SKM-1 (cell line): ENCODE data around the gene TNP2.
A peak's percentile ranks its signal among the peaks of the same experiment; 100 is the strongest.

Experiments
- DNase-seq: peaks from one replicate; lab custom pipeline; 2025; ENCODE audit not compliant: unreplicated experiment; lab: John Stamatoyannopoulos, UW

TNP2 gene

DNA sequence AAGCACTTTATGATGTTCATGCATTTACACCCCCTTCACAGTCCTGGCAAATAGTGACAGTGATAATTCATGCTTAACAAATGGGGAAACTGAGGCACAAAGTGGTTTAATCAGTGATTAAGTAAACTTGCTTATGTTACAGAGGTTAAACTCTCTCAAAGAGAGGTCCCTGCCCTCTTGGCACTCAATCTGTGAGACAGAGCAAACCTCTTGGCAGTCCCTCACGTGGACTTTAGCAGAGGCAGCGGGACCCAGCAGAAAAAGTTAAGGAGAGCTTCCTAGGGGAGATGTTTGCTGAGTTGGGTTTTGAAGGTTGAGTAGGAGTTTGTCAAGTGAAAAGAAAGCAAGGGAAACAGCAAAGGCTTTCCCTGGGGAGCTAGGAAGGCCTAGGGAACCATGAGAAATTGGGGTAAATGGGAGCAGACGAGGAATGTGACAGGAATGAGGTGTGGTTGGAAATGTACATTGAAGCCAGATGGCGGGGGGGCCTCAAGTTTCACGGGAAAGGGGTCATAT, 23.8 kb downstream of the TNP2 start:
- DNase-seq = no peak

DNA sequence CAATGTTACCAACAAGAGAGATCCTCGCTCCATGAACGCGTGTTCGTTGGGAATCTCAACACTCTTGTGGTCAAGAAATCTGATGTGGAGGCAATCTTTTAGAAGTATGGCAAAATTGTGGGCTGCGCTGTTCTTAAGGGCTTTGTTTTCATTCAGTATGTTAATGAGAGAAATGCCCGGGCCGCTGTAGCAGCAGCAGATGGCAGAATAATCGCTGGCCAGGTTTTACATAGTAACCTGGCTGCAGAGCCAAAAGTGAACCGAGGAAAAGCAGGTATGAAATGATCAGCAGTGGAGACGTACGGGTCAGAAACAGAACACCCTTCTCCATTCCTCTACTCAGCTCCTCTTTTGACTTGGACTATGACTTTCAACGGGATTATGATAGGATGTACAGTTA, 26.5 kb downstream of the TNP2 start:
- DNase-seq = no peak

DNA sequence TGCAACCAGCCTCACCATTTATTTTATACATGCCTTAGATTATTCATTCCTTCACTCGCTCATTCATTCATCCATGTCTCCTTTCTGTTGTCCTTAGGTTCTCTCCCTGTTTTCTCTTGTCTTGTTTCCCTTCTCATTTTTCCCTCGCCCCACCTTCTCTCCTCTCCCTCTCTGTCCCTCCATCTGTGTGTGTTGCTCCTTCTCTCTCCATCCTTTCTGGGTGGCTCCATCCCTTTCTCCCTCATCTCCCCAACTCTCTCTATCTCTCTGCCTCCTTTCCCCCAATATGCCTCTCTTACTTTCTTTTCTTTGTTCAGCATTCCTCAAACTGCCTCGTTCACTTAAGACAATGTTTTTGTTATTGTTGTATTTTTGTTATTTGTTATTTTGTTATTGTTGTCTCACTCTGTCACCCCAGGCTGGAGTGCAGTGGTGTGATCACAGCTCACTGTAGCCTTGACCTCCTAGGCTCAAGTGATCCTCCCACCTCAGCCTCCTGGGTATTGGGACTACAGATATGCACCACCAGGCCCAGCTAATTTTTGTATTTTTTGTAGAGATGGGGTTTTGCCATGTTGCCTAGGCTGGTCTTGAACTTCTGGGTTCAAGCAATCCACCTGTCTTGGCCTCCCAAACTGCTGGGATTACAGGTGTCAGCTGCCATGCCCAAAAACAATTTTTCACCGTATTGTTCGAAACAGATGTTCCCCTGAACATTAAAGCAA, 27.5 kb downstream of the TNP2 start:
- no peak for DNase-seq

DNA sequence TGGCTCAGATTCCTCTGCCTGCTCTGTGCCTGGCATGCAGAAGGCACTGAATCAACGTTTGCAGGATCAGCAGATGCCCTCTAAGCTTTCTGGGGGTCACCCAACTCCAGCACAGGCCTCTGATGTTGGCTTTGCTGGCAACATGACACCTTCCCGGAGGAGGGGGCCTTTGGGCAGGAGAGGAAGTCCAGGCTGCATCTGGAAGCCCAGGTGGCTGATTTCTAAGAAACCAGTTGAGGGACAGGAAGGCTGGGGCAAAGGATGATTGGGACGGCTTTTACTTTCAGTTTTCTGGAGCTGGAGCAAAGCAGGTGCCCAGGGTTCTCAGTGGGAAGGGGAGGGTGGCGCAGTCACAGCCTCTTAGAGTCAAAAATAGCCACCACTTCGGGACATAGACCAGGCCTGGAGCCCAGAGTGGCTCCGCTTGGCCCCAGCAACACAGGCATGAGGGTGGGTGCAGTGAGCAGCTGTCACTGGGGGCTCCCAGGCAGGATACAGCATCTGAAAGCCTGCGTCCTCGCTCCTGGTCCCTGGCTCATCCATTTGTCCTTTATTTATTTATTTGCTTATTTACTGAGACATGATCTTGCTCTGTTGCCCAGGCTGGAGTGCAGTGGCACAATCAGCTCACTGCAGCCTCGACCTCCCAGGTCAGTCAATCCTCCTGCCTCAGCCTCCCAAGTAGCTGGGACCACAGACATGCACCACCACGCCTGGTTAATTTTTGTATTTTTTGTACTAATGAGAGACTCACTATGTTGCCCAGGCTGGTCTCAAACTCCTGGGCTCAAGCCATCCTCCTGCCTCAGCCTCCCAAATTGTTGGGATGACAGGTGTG, 28.3 kb downstream of the TNP2 start:
- DNase-seq = no peak

DNA sequence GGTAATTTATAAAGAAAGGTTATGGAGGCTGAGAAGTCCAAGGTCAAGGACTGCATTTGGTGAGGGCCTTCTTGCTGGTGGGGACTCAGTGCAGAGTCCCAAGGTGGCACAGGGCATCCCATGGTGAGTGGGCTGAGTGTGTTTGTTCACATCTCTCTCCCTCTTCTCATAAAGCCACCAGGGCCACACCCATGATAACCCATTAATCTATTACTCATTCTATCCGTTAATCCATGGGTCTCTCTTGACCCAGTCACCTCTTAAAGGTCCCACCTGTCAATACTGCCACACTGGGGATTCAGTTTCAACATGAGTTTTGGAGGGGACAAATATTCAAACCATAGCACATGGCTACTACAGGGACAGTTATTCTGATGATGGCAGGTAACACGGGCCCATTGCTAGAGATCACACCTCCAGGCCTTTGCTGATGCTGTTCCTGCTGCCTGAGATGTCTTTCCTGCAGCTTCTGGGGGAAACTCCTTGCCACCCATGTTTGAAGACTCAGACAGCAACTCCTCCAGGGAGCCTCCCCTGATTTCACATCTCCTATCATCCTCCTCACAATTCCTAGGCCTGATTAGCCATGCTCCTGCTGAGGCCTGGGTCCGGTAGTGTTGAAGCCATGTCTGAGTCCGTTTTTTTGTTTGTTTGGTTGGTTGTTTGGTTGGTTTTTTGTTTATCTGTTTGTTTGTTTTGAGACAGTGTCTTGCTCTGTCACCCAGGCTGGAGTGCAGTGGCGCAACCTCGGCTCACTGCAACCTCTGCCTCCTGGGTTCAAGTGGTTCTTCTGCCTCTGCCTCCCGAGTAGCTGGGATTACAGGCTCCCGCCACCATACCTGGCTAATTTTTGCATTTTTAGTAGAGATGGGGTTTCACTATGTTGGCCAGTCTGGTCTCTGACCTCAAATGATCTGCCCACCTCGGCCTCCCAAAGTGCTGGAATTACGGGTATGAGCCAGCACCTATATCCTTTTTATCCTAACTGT, 29.2 kb downstream of the TNP2 start:
- no peak for DNase-seq

DNA sequence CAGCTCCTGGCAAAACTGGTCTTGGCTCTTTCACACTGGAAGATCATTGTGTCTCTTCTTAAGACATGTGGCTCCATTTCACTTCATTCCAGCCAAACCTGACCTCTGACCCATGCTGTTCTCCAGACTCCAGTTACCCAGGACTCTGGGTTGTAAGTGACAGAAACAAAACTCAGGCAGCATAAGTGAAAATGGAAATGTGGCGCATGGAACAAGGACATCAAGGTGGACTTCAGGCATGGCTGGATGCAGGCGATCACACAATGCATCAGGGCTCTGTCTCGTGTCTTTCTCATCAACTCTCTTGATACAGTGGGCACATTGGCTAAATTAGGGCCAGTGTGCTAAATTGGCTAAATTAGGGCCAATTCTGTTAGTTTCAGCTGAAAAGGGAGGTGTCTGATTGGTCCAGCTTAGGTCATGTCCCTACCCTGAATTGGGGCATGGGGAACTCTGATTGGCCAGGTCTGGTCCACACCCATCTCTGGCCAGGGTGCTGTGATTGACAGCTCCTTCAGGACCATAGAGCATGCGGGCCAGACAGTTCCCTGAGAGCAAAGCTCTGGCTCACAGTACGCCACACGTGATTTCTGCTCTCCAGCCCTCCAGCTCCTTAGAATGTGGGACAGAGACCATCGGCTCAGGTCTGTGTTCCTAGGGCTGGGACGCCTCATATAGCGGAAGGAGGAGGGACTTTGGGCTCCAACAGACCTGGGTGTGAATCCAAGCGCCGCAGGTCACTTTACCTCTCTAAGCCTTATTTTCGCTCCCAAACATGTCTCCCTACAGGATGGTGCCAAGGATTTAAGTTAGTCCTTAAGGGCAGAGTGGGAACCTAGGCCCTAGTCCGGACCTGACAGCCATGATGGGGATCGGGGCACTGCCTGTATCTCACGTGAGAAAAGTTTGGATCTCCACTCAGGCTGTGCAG, 30.6 kb downstream of the TNP2 start:
- DNase-seq = no peak

DNA sequence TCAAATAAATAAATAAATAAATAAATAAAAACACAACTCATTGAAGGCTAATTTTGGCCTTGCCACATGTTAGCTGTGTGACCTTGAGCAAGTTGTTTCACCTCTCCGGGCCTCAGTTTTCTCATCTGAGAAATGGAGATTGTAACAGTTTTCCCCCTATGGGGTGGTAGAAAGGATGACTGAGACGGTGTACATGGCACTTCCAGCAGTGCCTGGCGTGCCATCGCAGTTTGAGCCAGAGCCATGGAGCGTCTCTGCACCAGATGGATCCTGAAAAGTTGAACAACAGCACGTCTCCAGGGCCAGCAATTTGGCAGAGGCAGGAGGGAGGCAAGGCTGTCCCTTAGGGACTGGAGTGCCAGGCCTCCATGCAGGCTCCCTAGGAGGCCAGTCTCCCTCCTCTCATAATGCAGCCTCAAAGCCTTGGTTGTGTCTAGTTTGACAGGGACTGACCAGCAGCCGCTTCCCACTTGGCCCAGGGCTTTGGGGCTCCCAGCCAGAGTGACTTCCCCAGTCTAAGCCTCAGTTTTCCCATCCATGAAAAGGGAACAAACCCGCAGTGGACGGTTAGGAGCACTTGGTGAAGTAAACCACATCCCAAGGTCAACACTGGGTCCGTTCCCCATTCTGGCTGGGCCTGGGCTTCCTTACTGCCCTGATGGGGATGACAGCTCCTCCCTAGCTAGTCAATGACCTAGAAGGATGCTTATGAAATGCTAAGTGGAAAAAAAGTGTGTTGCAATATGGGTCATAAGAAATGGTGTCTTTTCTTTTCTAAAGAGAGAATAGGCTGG, 32.5 kb downstream of the TNP2 start:
- peak; percentile 95 for DNase-seq

DNA sequence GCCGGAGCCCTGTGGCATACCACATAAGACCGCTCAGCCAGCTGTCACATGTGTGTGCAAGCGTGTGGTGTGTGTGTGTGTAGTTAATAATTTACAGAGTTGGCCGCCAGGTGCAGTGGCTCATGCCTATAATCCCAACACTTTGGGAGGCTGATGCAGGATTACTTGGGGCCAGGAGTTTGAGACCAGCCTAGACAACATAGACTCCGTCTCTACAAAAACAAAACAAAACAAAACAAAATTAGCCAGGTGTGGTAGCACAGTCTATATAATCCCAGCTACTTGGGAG, 33.5 kb downstream of the TNP2 start:
- DNase-seq = no peak

DNA sequence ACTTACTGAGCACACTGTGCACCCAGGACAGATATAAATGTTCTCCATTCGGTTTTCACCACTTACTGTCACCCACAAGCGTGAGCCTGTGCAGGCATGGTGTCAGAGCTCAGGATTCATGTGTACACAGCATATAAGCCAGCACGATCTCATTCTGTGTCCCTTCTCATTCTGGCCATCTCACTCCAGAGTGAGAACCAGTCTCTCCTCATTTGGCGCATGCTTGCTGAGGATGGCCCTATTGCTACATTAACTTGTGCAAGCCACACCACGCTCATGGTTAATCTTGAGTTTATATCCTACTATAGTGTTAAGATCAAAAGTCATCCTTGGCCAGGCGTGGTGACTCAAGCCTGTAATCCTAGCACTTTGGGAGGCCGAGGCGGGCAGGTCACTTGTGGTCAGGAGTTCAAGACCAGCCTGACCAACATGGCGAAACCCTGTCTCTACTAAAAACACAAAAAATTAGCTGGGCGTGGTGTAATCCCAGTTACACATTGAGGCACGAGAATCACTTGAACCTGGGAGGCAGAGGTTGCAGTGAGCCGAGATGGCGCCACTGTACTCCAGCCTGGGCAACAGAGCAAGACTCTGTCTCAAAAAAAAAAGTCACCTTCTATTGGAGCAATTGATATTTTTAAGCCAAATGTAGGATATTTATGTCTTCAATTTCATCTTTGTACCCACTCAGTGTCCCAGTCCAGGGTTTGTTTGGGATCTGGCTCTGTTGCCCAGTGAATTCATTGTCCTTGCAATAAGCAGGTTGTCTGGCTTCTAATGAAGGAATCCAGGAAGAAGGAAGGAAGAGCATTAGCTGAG, 34.0 kb downstream of the TNP2 start:
- DNase-seq = peak; percentile 37

DNA sequence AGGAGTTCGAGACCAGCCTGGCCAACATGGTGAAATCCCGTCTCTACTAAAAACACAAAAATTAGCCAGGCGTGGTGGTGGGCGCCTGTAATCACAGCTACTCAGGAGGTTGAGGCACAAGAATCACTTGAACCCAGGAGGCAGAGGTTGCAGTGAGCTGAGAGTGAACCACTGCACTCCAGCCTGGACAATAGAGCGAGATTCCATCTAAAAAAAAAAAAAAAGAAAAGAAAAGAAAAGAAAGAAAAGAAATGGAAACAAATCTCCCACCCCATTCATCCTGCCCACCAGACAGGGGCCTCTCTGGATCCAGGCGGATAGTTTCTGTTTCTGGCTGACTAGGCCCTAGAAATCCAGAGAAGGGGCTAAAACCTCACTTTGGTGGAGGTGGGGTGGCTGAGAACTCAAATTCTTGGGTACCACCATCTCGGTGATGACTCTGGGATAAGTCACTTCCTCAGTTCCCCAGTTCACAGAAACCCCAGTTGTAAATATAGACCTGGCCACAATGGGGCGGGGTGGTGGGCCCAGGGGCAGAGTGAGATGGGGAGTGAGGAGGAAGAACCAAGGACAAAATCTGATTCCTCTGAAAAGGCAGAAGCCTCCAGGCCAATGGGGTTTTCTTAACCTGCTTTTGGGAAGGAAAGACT, 35.3 kb downstream of the TNP2 start:
- no peak for DNase-seq

DNA sequence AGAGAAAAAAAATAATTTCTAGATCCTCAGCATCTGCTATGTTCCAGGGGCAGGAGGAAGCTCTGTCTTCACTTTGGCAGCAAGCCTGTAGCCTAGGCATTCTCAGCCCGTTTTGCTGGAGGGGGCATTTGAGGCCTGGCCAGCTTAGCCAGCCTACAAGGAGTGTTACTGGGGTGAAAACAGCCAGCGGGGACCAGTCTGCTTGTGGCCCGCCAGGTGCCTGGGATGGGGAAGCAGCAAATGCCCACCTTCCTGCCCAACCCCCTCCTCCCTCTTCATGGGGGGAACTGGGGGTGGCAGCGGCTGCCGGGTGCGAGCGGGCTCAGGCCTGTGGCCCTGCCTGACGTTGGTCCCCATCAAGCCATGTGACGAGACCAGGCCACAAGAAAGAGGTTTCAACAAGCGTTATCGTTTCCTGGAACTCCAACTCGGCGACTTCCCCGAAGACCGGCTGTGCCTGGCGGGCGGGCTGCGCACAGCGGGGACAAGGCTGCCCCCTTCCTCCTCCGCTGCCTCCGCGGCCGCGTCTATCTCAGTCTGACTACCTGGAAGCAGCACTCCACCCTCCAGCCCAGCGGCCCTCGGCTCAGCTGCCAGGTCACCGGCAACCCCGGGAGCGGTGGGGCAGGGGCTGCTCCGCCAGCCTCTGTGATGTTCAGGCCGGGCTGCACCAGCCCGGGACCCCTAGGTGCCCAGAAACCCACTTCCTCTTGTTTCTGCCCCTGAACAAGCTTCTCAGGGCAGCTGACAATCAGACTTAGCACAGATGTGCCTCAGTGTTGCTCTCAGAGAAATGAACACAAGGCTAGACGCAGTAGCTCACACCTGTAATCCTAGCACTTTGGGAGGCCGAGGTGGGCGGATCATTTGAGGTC, 36.0 kb downstream of the TNP2 start:
- DNase-seq = no peak

DNA sequence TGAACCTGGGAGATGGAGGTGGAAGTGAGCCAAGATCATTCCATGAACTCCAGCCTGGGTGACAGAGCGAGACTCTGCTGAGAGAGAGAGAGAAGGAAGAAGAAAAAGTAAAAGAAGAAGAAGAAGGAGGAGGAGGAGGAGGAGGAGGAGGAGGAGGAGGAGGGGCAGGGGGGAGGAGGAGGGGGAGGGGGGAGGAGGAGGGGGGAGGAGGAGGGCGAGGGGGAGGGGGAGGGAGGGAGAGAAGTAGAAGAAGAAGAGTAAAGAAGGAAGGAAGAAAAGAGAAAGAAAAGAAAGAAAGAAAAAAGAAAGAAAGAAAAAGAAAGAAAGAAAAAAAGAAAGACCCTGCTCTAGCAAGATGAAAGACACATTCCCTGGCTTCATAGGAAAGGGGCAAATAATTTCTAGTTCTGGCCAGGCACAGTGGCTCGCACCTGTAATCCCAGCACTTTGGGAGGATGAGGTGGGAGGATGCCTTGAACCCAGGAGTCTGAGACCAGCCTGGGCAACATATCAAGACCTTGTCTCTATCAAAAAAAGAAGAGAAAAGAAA, 36.7 kb downstream of the TNP2 start:
- no peak for DNase-seq

DNA sequence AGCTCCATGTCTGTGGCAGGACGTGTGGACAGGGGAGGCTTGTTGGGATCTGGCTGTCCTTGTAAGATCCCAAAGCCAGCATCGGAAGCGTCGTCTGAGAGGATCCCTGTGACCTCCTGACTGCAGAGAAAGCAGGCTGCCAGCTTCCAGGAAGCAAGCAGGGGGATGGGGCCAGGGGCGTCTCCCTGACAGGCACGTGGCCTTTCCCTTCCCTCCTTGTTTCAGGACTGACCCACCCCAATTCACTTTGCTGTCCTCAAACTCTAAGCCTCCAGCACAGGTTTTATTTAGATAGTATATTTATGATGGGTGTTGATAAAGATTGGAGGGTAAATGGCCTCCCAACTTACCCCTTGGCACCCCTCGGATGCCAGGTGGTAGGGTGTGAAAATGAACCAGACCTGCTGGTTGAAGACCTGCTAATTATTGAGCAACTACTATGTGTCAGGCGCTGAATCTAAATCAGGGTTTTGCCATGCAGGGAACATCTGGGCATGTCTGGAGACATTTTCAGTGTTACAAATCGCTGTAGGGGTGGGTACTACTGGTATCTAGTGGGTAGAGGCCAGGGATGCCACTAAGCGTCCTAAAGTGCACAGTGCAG, 37.7 kb downstream of the TNP2 start:
- DNase-seq = no peak

DNA sequence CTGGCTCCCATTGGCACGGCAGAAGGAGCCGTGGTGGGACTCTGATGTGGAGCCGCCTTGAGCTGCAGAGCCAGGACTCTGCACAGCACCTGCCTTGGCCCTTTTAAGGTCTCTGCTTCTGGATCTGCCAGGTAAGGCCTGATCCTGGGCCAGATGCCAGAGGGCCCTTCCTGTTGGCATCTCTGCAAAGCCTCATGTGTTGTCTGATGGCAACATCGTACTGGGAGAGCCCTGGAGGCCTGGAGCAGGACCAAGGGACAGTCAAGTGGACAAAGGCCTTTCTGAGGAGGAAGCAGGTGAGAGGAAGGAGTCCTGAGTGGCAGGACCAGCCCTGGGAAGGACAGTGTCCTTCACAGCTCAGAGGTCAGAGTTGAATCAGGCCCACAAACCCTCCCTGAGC, 39.2 kb downstream of the TNP2 start:
- no peak for DNase-seq

DNA sequence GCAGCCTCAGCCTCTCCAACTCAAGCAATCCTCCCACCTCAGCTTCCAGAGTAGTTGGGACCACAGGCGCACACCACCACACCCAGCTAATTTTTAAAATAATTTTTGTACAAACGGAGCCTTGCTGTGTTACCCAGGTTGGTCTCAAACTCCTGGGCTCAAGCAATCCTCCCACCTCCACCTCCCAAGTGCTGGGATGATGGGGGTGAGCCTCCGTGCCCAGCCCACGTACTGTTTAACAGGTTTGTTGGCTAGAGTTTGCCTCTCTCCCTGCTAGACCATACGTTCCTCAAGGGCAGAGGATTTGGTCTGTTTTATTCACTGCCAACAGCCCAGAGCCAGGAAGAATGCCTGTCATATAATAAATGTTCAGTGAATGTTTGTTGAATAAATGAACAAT, 39.7 kb downstream of the TNP2 start:
- no peak for DNase-seq
